IgD-negative memory B cell (primary cell): ENCODE results near the gene CLEC4E. TPM values are rescaled to one million over a fixed set of nuclear protein-coding genes. Genes with fewer than 3 reads are reported as not detected.
"Not testable (repeated sequence)": the region's sequence is repeated elsewhere in the genome, so short reads cannot be mapped to it uniquely, and the experiment has no call there.

Source experiments
- H3K27ac Mint-ChIP-seq, 3 donors: one replicate each; pipeline ENCODE4 v1.8.0; 2020 to 2022; ENCODE audit warnings: mild to moderate bottlenecking in 3 of 3, mixed read lengths in 3 of 3, moderate library complexity in 1 of 3
- H3K27me3 Mint-ChIP-seq: one replicate; pipeline ENCODE4 v1.8.0; 2021; ENCODE audit warnings: mixed read lengths
- H3K36me3 Mint-ChIP-seq: one replicate; pipeline ENCODE4 v1.8.0; 2020; ENCODE audit warnings: mild to moderate bottlenecking, mixed read lengths
- H3K4me1 Mint-ChIP-seq, 3 donors: one replicate each; pipeline ENCODE4 v1.8.0; 2020 to 2022; ENCODE audit warnings: mixed read lengths in 3 of 3, mild to moderate bottlenecking in 1 of 3
- H3K4me3 Mint-ChIP-seq, 4 donors: one replicate each; pipeline ENCODE4 v1.8.0; 2020 to 2022; ENCODE audit warnings: mild to moderate bottlenecking in 4 of 4, mixed read lengths in 4 of 4, moderate library complexity in 3 of 4
- H3K9me3 Mint-ChIP-seq, 3 donors: one replicate each; pipeline ENCODE4 v1.8.0; 2020 to 2021; ENCODE audit warnings: mixed read lengths in 3 of 3, mild to moderate bottlenecking in 1 of 3
- polyA plus RNA-seq: library from polyadenylated mRNA; unstranded; fragments of 300-500 nt; fragmentation: Illumina TruSeq; gene quantifications from one replicate; pipeline ENCODE4 v1.2.3, GENCODE V29; 2021

CLEC4E gene, protein sequence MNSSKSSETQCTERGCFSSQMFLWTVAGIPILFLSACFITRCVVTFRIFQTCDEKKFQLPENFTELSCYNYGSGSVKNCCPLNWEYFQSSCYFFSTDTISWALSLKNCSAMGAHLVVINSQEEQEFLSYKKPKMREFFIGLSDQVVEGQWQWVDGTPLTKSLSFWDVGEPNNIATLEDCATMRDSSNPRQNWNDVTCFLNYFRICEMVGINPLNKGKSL
- not detected for polyA plus RNA-seq

DNA sequence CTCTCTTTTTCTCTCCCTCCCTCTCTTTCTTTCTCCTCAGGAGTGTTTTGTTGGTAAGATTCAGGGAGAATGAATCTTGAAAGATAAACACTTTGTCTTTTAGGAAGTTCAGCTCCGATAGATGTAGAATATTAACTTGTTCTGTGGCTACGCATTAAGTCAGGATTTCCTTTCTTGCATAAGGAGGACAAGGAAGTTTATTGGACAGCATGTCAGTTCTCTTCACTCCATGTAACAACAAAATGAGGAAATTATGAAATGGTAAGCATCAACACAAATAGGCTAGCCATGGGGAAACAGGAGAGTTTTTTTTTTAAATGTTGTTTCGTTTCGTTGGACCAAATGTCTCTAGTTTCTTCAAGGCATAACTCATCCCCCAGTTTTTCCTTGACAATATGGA is at the start of gene CLEC4E:
CLEC4E (minus strand) TSS at position 75 of the 400 bp plus-strand sequence. CDS start 108 bp downstream, outside the sequence.
- H3K27ac Mint-ChIP-seq: not testable (repeated sequence)
- H3K4me3 Mint-ChIP-seq: peak within 1 kb of the TSS in 1 of 4 donors; percentile 20

DNA sequence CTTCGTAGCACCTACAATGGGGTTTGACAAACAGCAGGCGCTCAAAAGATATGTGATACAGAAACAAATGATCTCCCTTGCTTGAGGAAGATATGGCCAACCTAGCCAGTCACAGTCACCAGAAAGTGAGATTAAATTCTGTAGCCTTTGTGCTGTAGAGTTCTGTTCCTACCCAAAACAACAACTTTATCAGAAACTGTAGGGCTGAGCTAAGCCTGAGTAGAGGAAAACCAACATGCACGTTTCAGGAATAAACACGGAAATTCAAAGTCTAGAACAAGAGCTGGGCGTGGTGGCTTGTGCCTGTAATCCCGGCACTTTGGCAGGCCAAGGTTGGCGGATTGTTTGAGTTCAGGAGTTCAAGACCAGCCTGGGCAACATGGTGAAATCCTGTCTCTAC is 49.0 kb upstream of the CLEC4E start:
- Mint-ChIP-seq H3K4me3 (no peak overlapping the region), H3K4me1 (peaks cover 6 to 10% (median 9%) of the 10 kb centered on the region in 3 donors), H3K9me3 (no peaks in the 10 kb centered on the region), H3K27me3 (peaks cover 6% of the 10 kb centered on the region), H3K27ac (no peak overlapping the region), H3K36me3 (no peaks in the 10 kb centered on the region)

More for the DNA sequence above, at the start of gene CLEC4E:
- H3K4me1 Mint-ChIP-seq: peaks cover 4 to 16% (median 6%) of the 10 kb centered on the region in 3 donors
- H3K9me3 Mint-ChIP-seq, H3K36me3 Mint-ChIP-seq, H3K27me3 Mint-ChIP-seq: not testable (repeated sequence)

DNA sequence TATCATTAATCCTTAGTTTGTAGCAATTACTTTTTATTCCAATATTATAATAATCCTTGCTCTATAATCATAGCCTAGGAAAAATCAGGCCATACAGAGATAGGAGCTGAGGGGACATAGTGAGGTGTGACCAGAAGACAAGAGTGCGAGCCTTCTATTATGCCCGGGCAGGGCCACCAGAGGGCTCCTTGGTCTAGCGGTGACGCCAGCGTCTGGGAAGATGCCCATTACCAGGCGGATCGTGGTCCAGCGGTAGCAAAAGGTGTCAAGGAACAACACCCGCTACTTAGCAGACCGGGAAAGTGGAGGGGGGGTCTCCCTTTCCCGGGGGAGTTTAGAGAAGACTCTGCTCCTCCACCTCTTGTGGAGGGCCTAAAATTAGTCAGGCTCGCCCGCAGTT is 43.8 kb upstream of the CLEC4E start:
- not testable (repeated sequence) for H3K36me3 Mint-ChIP-seq, H3K4me1 Mint-ChIP-seq, H3K27me3 Mint-ChIP-seq, H3K27ac Mint-ChIP-seq, H3K9me3 Mint-ChIP-seq, H3K4me3 Mint-ChIP-seq

DNA sequence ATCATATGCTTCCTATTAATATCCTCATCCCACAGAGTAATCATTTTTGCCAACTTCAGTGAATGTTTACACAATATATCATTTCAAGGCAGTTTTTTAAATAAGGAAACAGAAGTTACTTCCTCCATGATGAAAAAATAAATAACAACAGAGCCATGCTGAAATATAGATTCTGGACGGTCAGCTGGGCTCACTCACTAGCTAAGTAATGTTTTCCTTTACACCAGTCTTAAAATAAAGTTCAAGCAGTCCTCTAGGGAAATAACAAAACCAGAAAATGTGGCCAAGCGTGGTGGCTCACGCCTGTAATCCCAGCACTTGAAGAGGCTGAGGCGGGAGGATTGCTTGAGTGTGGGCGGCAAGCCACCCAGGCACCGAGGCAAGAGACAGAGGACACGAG is 43.3 kb upstream of the CLEC4E start:
- H3K9me3 Mint-ChIP-seq: no peaks in the 10 kb centered on the region
- H3K4me3 Mint-ChIP-seq: no peak overlapping the region
- peaks cover 9 to 13% (median 11%) of the 10 kb centered on the region in 3 donors for H3K4me1 Mint-ChIP-seq
- no peak overlapping the region for H3K27ac Mint-ChIP-seq
- peaks cover 3% of the 10 kb centered on the region for H3K27me3 Mint-ChIP-seq
- no peaks in the 10 kb centered on the region for H3K36me3 Mint-ChIP-seq

DNA sequence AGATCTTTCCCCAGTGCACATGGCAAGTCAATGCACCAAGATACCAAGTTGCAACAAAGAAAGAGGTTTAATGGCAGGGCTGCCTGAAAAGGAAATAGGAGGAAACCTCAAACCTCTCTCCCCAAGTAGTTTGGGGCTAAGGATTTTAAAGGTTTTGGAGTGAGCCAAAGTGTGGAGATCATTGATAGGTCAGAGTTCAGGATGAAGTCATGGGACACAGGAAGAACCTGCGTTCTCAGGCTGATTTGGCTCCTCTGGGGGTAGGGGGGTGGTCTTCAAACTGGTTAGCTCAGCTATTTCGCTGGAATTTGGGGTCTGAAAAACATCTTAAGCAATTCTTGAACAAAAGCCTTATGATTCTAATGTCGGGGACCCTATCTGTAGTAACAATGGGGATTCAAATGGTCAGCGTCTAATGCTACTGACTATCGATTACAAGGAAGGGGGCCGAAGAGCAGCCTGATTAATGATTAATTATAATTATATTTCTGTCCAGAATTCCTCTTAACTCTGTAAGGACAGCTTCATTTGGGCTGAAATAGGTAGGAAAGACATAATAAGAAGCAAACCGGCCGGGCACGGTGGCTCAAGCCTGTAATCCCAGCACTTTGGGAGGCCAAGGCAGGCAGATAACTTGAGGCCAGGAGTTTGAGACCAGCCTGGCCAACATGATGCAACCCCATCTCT is 40.5 kb upstream of the CLEC4E start:
- H3K9me3 Mint-ChIP-seq: no peaks in the 10 kb centered on the region
- no peak overlapping the region for H3K4me3 Mint-ChIP-seq
- H3K27ac Mint-ChIP-seq: no peak overlapping the region
- H3K27me3 Mint-ChIP-seq: peaks cover 12% of the 10 kb centered on the region
- peaks cover 12 to 20% (median 18%) of the 10 kb centered on the region in 3 donors for H3K4me1 Mint-ChIP-seq
- no peaks in the 10 kb centered on the region for H3K36me3 Mint-ChIP-seq

DNA sequence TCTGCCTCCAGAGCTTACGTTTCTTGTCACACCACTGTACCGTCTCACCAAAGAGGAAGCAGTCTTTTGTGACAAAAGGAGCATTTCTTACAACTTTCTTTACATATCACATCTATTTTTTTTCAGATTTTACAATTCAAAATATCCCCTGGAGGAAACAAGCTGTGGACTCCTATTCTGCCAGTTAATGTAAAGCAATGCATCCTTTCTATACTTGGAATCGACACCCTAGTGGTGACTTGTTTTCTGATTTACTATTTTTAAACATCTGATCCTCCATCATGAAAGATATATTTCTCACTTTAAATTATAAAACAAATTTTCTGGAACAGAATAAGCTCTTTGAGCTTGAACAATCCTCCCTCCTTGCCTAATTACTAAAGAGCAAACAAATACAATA is 37.2 kb upstream of the CLEC4E start:
- no peak overlapping the region for H3K27ac Mint-ChIP-seq
- no peaks in the 10 kb centered on the region for H3K36me3 Mint-ChIP-seq
- peaks cover 12% of the 10 kb centered on the region for H3K27me3 Mint-ChIP-seq
- H3K4me3 Mint-ChIP-seq: no peak overlapping the region
- peaks cover 12 to 20% (median 15%) of the 10 kb centered on the region in 3 donors for H3K4me1 Mint-ChIP-seq
- no peaks in the 10 kb centered on the region for H3K9me3 Mint-ChIP-seq

DNA sequence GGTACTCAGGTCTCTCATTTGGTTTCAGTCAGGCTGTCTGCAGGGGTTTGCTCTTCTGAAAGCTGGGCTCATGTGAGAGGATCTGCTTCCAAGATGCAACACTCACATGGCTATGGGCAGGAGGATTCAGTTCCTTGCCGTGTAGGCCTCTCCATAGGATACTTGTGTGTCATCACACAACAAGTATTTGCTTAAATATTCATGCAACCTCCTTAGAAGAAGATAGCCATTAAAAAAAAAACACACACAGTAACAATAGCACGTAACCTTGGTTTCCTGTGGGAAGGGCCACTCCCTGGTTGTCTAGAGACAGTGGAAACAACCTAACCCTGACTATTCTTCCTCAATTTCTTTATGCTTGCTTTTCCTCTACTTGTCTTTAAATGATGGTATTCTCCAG is 31.8 kb upstream of the CLEC4E start:
- peaks cover 8 to 12% (median 10%) of the 10 kb centered on the region in 3 donors for H3K4me1 Mint-ChIP-seq
- H3K27me3 Mint-ChIP-seq: peaks cover 7% of the 10 kb centered on the region
- no peak overlapping the region for H3K27ac Mint-ChIP-seq
- peak overlapping the region in 1 of 4 donors; percentile 18 for H3K4me3 Mint-ChIP-seq
- H3K36me3 Mint-ChIP-seq: no peaks in the 10 kb centered on the region
- no peaks in the 10 kb centered on the region for H3K9me3 Mint-ChIP-seq

DNA sequence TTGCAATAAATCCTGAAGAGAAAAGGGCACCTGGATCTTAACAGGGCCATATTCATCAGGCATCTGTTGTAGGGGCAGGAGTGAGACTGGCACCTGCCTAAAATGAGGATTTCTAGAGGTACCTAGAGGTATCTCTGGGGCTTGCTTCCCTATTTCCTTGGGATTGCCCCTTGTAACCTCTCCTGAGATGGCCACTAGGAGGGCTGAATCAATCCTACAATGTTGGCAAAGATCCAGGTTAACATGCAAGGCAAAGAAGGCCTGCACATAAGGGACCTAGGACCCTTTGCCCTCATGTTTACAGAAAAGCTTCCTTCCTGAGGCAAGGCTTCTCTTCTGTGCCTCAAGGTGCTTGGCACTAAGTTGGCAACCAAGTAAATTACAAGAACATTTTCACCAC is 25.8 kb upstream of the CLEC4E start:
- Mint-ChIP-seq H3K27ac (no peak overlapping the region), H3K9me3 (peaks cover 4 to 22% (median 7%) of the 10 kb centered on the region in 3 donors), H3K4me1 (peaks cover 6% of the 10 kb centered on the region in 3 donors), H3K4me3 (no peak overlapping the region), H3K36me3 (no peaks in the 10 kb centered on the region), H3K27me3 (no peaks in the 10 kb centered on the region)

DNA sequence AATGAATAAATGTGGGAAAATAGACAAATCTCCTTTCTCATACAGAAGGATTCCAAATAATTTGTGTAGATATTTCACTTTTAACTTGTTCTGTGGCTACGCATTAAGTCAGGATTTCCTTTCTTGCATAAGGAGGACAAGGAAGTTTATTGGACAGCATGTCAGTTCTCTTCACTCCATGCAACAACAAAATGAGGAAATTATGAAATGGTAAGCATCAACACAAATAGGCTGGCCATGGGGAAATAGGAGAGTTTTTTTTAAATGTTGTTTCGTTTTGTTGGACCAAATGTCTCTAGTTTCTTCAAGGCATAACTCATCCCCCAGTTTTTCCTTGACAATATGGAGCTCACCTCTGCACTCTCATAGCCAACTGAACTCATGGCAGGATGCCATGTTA is 25.3 kb upstream of the CLEC4E start:
- H3K4me1 Mint-ChIP-seq, H3K4me3 Mint-ChIP-seq, H3K36me3 Mint-ChIP-seq, H3K27me3 Mint-ChIP-seq, H3K27ac Mint-ChIP-seq: not testable (repeated sequence)
- peaks cover 4 to 22% (median 7%) of the 10 kb centered on the region in 3 donors for H3K9me3 Mint-ChIP-seq

DNA sequence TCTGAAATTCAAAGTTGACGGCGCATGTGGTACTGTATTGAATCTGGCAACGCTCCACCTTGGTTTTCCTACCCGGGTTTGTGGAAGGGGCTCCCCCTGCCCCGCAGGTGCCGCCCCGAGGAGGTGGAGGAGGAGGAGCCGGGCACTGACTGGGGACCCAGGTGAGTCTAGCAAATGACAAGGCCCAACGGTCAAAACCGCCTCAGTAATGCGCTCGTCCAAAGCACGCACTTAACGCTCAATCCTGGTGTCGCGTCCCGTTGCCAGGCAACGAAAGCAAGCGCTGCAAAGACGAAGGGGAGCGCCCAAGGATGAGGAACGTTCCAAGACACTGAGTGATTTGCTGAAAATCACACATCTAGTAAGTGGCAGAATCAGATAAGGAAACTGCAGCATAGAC is 24.0 kb upstream of the CLEC4E start:
- H3K27ac Mint-ChIP-seq: no peak overlapping the region
- H3K9me3 Mint-ChIP-seq: peaks cover 4 to 22% (median 7%) of the 10 kb centered on the region in 3 donors
- no peak overlapping the region for H3K4me3 Mint-ChIP-seq
- H3K4me1 Mint-ChIP-seq: peaks cover 6% of the 10 kb centered on the region in 3 donors
- H3K27me3 Mint-ChIP-seq: no peaks in the 10 kb centered on the region
- no peaks in the 10 kb centered on the region for H3K36me3 Mint-ChIP-seq

DNA sequence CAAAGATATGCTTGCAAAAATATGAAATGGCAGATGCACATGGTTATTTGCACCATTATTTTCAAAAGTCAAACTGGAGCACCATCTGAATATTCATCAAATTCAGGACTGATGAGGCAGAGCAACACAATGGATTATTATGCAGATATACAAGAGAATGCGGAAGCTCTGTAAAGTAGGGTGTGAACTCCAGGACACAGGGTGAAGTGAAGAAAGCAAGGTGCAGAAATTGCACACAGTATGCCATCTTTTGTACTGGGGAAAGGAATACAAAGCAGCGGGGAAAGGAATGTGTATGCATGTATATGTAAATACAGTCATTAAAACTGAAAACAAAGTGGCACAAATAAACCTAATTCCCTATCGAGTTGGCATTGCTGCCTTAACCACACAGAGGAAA is 22.7 kb upstream of the CLEC4E start:
- Mint-ChIP-seq H3K36me3 (no peaks in the 10 kb centered on the region), H3K4me3 (no peak overlapping the region), H3K27me3 (no peaks in the 10 kb centered on the region), H3K4me1 (peaks cover 4 to 6% (median 6%) of the 10 kb centered on the region in 3 donors), H3K9me3 (peaks cover 4 to 22% (median 7%) of the 10 kb centered on the region in 3 donors), H3K27ac (no peak overlapping the region)

DNA sequence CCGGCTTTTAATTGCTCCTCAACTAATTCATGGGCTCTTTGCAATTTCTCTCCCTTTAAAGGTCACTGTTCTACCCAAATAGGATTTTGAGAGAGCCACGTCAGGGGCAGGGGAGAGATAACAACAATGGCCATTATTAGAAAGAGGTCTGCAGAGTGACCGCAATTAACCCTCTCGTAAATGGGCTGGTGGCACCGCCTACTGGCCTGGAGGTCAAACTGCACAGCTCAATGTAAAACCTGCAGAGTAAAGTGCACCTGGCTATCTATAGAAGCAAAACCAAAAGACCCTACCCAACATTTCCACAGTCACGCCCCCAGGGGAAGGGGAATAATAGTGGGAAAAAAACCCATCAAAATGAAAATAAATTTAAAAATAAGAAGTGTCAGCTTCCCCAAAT is 21.6 kb upstream of the CLEC4E start:
- Mint-ChIP-seq H3K27me3 (no peaks in the 10 kb centered on the region), H3K9me3 (peaks cover 3 to 20% (median 7%) of the 10 kb centered on the region in 3 donors), H3K36me3 (no peaks in the 10 kb centered on the region), H3K4me3 (no peak overlapping the region), H3K27ac (no peak overlapping the region), H3K4me1 (peaks cover 4 to 6% (median 5%) of the 10 kb centered on the region in 3 donors)

DNA sequence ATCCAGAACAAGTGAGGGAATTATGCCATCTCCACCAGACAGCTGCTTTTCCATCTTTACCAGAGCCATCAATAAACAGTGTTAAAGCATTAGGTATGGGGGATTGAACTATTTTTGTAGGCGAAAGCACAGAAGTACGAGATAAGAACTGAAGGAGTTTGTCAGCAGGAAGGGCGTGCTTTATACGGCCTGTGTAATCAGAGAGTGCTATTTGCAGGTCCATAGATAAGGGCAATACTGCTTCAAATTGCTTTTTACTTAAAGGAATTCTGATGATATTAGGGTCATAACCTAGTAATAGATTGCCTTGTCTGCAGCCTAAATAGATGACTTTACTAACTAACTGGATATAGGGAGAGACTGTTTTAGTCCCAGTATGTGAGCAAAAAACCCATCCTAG is 20.3 kb upstream of the CLEC4E start:
- peaks cover 0 to 4% (median 2%) of the 10 kb centered on the region in 3 donors for H3K4me1 Mint-ChIP-seq
- H3K27me3 Mint-ChIP-seq: no peaks in the 10 kb centered on the region
- H3K36me3 Mint-ChIP-seq: no peaks in the 10 kb centered on the region
- no peak overlapping the region for H3K4me3 Mint-ChIP-seq
- H3K27ac Mint-ChIP-seq: no peak overlapping the region
- H3K9me3 Mint-ChIP-seq: peaks cover under 1 to 17% (median 5%) of the 10 kb centered on the region in 3 donors

DNA sequence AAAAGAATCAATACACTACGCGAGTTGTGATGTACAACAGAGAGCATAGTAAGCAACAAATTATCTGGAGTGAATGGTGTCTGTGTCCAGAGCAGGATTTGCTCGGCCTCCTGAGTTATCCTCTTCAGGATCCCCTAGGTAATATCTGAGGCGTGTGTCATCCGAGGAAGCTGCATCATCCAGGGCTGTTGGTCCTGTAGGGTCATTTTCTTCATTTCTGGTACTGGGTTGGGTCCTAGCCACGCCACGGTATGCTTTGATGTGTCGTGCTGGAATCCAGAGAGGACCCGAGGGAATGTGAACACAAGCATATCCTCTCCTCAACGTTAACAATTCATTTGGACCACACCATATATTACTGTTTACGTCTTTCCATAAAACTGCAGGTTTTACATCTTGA is 19.0 kb upstream of the CLEC4E start:
- Mint-ChIP-seq H3K9me3 (peaks cover 0 to 17% (median 5%) of the 10 kb centered on the region in 3 donors), H3K27ac (no peak overlapping the region), H3K36me3 (no peaks in the 10 kb centered on the region), H3K4me3 (no peak overlapping the region), H3K27me3 (no peaks in the 10 kb centered on the region), H3K4me1 (peaks cover 0 to 2% (median 0%) of the 10 kb centered on the region in 3 donors)

DNA sequence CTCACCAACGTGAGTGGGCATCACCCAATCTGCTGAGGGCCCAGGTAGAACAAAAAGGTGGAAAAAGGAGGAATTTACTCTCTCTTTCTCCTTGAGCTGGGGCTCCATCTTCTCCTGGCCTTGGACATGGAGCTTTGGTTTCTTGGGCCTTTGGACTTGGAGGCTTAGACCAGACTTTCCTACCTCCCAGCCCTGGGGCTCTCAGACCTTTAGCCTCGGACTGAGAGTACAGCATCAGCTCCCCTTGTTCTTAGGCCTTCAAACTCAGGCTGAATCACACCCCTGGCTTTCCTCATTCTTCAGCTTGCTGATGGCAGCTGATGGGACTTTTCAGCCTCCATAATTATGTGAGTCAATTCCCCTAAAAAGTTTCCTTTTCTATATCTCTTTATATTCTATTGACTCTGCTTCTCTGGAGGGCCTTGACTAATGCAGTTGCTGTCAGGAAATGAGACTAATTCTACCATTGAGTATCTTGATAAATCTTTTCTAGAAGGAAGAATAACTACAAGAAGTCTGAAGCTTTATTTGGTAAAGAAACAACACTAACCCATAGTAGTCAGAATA is 15.9 kb upstream of the CLEC4E start:
- Mint-ChIP-seq H3K4me1 (no peaks in the 10 kb centered on the region), H3K27me3 (no peaks in the 10 kb centered on the region), H3K27ac (no peak overlapping the region), H3K4me3 (no peak overlapping the region), H3K36me3 (no peaks in the 10 kb centered on the region), H3K9me3 (peaks cover 0 to under 1% (median 0%) of the 10 kb centered on the region in 3 donors)
